ENCODE measurements around the gene NAGK.
"Not testable (repeated sequence)": the region's sequence is repeated elsewhere in the genome, so short reads cannot be mapped to it uniquely, and the experiment has no call there.

Gene NAGK

GRCh38 chr2:71089475-71089874 lies 21.0 kb downstream of the NAGK start:
- not testable (repeated sequence) for H3K36me3 ChIP-seq (ENCODE audit: control insufficient read depth, insufficient read depth, low read length); H3K27me3 ChIP-seq (ENCODE audit: control insufficient read depth, insufficient read depth, low read length); H3K27ac ChIP-seq (ENCODE audit: low read depth, low read length); H3K9me3 ChIP-seq (ENCODE audit: control insufficient read depth, insufficient read depth, low read length); H3K4me3 ChIP-seq (ENCODE audit: low read depth, low read length); H3K9ac ChIP-seq (ENCODE audit: low read depth, low read length)
- peaks cover 19% of the 10 kb centered on the region for H3K4me1 ChIP-seq (ENCODE audit: control insufficient read depth, insufficient read depth, low read length)

- H3K4me3 ChIP-seq (ENCODE audit: low read depth, low read length); H3K9ac ChIP-seq (ENCODE audit: low read depth, low read length); H3K36me3 ChIP-seq (ENCODE audit: control insufficient read depth, insufficient read depth, low read length); H3K27me3 ChIP-seq (ENCODE audit: control insufficient read depth, insufficient read depth, low read length); H3K27ac ChIP-seq (ENCODE audit: low read depth, low read length); H3K4me1 ChIP-seq (ENCODE audit: control insufficient read depth, insufficient read depth, low read length); H3K9me3 ChIP-seq (ENCODE audit: control insufficient read depth, insufficient read depth, low read length): not testable (repeated sequence)
These were observed 23.4 kb downstream of the NAGK start for GRCh38 chr2:71091808-71092207.

GRCh38 chr2:71092491-71093260 lies 24.2 kb downstream of the NAGK start:
- not testable (repeated sequence) for H3K27ac ChIP-seq (ENCODE audit: low read depth, low read length); H3K4me1 ChIP-seq (ENCODE audit: control insufficient read depth, insufficient read depth, low read length); H3K36me3 ChIP-seq (ENCODE audit: control insufficient read depth, insufficient read depth, low read length); H3K4me3 ChIP-seq (ENCODE audit: low read depth, low read length); H3K9me3 ChIP-seq (ENCODE audit: control insufficient read depth, insufficient read depth, low read length); H3K27me3 ChIP-seq (ENCODE audit: control insufficient read depth, insufficient read depth, low read length); H3K9ac ChIP-seq (ENCODE audit: low read depth, low read length)

- no peaks in the 10 kb centered on the region for H3K27me3 ChIP-seq (ENCODE audit: control insufficient read depth, insufficient read depth, low read length)
- no peak overlapping the region for H3K9ac ChIP-seq (ENCODE audit: low read depth, low read length)
- H3K27ac ChIP-seq (ENCODE audit: low read depth, low read length) = no peak overlapping the region
- H3K4me3 ChIP-seq (ENCODE audit: low read depth, low read length) = no peak overlapping the region
- H3K36me3 ChIP-seq (ENCODE audit: control insufficient read depth, insufficient read depth, low read length) = no peaks in the 10 kb centered on the region
- no peaks in the 10 kb centered on the region for H3K9me3 ChIP-seq (ENCODE audit: control insufficient read depth, insufficient read depth, low read length)
- peaks cover 9% of the 10 kb centered on the region for H3K4me1 ChIP-seq (ENCODE audit: control insufficient read depth, insufficient read depth, low read length)
These were observed 31.9 kb downstream of the NAGK start for GRCh38 chr2:71100195-71100964.

GRCh38 chr2:71101656-71102055 lies 33.2 kb downstream of the NAGK start:
- Histone ChIP-seq H3K36me3 (ENCODE audit: control insufficient read depth, insufficient read depth, low read length) (no peaks in the 10 kb centered on the region), H3K27me3 (ENCODE audit: control insufficient read depth, insufficient read depth, low read length) (no peaks in the 10 kb centered on the region), H3K27ac (ENCODE audit: low read depth, low read length) (no peak overlapping the region), H3K9ac (ENCODE audit: low read depth, low read length) (no peak overlapping the region), H3K9me3 (ENCODE audit: control insufficient read depth, insufficient read depth, low read length) (no peaks in the 10 kb centered on the region), H3K4me1 (ENCODE audit: control insufficient read depth, insufficient read depth, low read length) (peaks cover 9% of the 10 kb centered on the region), H3K4me3 (ENCODE audit: low read depth, low read length) (no peak overlapping the region)

GRCh38 chr2:71102981-71103681 lies 34.7 kb downstream of the NAGK start:
- H3K9ac ChIP-seq (ENCODE audit: low read depth, low read length) = no peak overlapping the region
- no peaks in the 10 kb centered on the region for H3K9me3 ChIP-seq (ENCODE audit: control insufficient read depth, insufficient read depth, low read length)
- H3K27ac ChIP-seq (ENCODE audit: low read depth, low read length) = peak overlapping the region; percentile 70
- H3K36me3 ChIP-seq (ENCODE audit: control insufficient read depth, insufficient read depth, low read length) = no peaks in the 10 kb centered on the region
- H3K4me3 ChIP-seq (ENCODE audit: low read depth, low read length) = no peak overlapping the region
- no peaks in the 10 kb centered on the region for H3K27me3 ChIP-seq (ENCODE audit: control insufficient read depth, insufficient read depth, low read length)
- peaks cover 9% of the 10 kb centered on the region for H3K4me1 ChIP-seq (ENCODE audit: control insufficient read depth, insufficient read depth, low read length)

GRCh38 chr2:71103809-71104208 lies 35.4 kb downstream of the NAGK start:
- Histone ChIP-seq H3K4me1 (ENCODE audit: control insufficient read depth, insufficient read depth, low read length) (peaks cover 9% of the 10 kb centered on the region), H3K9me3 (ENCODE audit: control insufficient read depth, insufficient read depth, low read length) (no peaks in the 10 kb centered on the region), H3K9ac (ENCODE audit: low read depth, low read length) (no peak overlapping the region), H3K27me3 (ENCODE audit: control insufficient read depth, insufficient read depth, low read length) (no peaks in the 10 kb centered on the region), H3K36me3 (ENCODE audit: control insufficient read depth, insufficient read depth, low read length) (no peaks in the 10 kb centered on the region), H3K4me3 (ENCODE audit: low read depth, low read length) (no peak overlapping the region), H3K27ac (ENCODE audit: low read depth, low read length) (peak overlapping the region; percentile 70)

GRCh38 chr2:71106463-71106862 lies 38.0 kb downstream of the NAGK start:
- H3K36me3 ChIP-seq (ENCODE audit: control insufficient read depth, insufficient read depth, low read length) = peaks cover 11% of the 10 kb centered on the region
- not testable (repeated sequence) for H3K4me1 ChIP-seq (ENCODE audit: control insufficient read depth, insufficient read depth, low read length); H3K9ac ChIP-seq (ENCODE audit: low read depth, low read length); H3K4me3 ChIP-seq (ENCODE audit: low read depth, low read length); H3K27me3 ChIP-seq (ENCODE audit: control insufficient read depth, insufficient read depth, low read length); H3K27ac ChIP-seq (ENCODE audit: low read depth, low read length); H3K9me3 ChIP-seq (ENCODE audit: control insufficient read depth, insufficient read depth, low read length)

- Histone ChIP-seq H3K4me1 (ENCODE audit: control insufficient read depth, insufficient read depth, low read length) (peaks cover 2% of the 10 kb centered on the region), H3K4me3 (ENCODE audit: low read depth, low read length) (no peak overlapping the region), H3K36me3 (ENCODE audit: control insufficient read depth, insufficient read depth, low read length) (peaks cover 11% of the 10 kb centered on the region), H3K9ac (ENCODE audit: low read depth, low read length) (no peak overlapping the region), H3K9me3 (ENCODE audit: control insufficient read depth, insufficient read depth, low read length) (no peaks in the 10 kb centered on the region), H3K27ac (ENCODE audit: low read depth, low read length) (no peak overlapping the region), H3K27me3 (ENCODE audit: control insufficient read depth, insufficient read depth, low read length) (no peaks in the 10 kb centered on the region)
These were observed 39.6 kb downstream of the NAGK start for GRCh38 chr2:71108091-71108490.

- H3K9ac ChIP-seq (ENCODE audit: low read depth, low read length) = no peak overlapping the region
- no peak overlapping the region for H3K27ac ChIP-seq (ENCODE audit: low read depth, low read length)
- H3K9me3 ChIP-seq (ENCODE audit: control insufficient read depth, insufficient read depth, low read length) = no peaks in the 10 kb centered on the region
- peaks cover 38% of the 10 kb centered on the region for H3K36me3 ChIP-seq (ENCODE audit: control insufficient read depth, insufficient read depth, low read length)
- no peaks in the 10 kb centered on the region for H3K27me3 ChIP-seq (ENCODE audit: control insufficient read depth, insufficient read depth, low read length)
- H3K4me3 ChIP-seq (ENCODE audit: low read depth, low read length) = no peak overlapping the region
- no peaks in the 10 kb centered on the region for H3K4me1 ChIP-seq (ENCODE audit: control insufficient read depth, insufficient read depth, low read length)
These were observed 45.4 kb downstream of the NAGK start for GRCh38 chr2:71113843-71114242.

- H3K9me3 ChIP-seq (ENCODE audit: control insufficient read depth, insufficient read depth, low read length) = no peaks in the 10 kb centered on the region
- no peaks in the 10 kb centered on the region for H3K4me1 ChIP-seq (ENCODE audit: control insufficient read depth, insufficient read depth, low read length)
- no peak overlapping the region for H3K4me3 ChIP-seq (ENCODE audit: low read depth, low read length)
- H3K27ac ChIP-seq (ENCODE audit: low read depth, low read length) = no peak overlapping the region
- no peaks in the 10 kb centered on the region for H3K27me3 ChIP-seq (ENCODE audit: control insufficient read depth, insufficient read depth, low read length)
- H3K9ac ChIP-seq (ENCODE audit: low read depth, low read length) = no peak overlapping the region
- H3K36me3 ChIP-seq (ENCODE audit: control insufficient read depth, insufficient read depth, low read length) = peaks cover 43% of the 10 kb centered on the region
These were observed 48.6 kb downstream of the NAGK start for GRCh38 chr2:71117063-71117462.
